Caco-2 (cell line): ENCODE data around the gene KIF13A. TPM values are rescaled to one million over a fixed set of nuclear protein-coding genes. Genes with fewer than 3 reads are reported as not detected.

ENCODE experiments used
- BruUV-seq: library from RNA; stranded (reverse); fragments of 400-500 nt; replicated peaks from 2 replicates; lab custom pipeline; 2021; lab: Mats Ljungman, UMichigan
- CTCF ChIA-PET: fragments of 300-600 bp; sonication (Branson Sonifier 250); formaldehyde crosslinking; loops from one replicate; lab custom pipeline; 2022; ENCODE audit warnings: antibody characterized with exemption; lab: Charles Lee
- POLR2A ChIA-PET: fragments of 300-600 bp; sonication (Branson Sonifier 250); formaldehyde crosslinking; loops from one replicate; lab custom pipeline; 2022; ENCODE audit warnings: antibody characterized with exemption; lab: Charles Lee
- DNase-seq, 2 experiments: peaks; one replicate each; pipeline versions ENCODE4 v3.0.0 to v3.0.0-alpha.2; 2020 to 2022
- H3K27me3 ChIP-seq: replicated peaks from 2 replicates; pipeline ENCODE4 v1.6.0; 2011; ENCODE audit warnings: low read length; ENCODE audit not compliant: control insufficient read depth, insufficient read depth
- H3K36me3 ChIP-seq: 2 replicates; pipeline ENCODE4 v1.5.1; 2011; ENCODE audit warnings: low read length; ENCODE audit not compliant: control insufficient read depth, insufficient read depth
- H3K4me1 ChIP-seq: fragments of 250-450 bp; sonication (Bioruptor Pico); 2 replicates; pipeline ENCODE4 v1.5.1; 2020; ENCODE audit warnings: mild to moderate bottlenecking
- H3K4me3 ChIP-seq: 2 replicates; pipeline ENCODE4 v1.5.1; 2011; ENCODE audit warnings: low read depth, mild to moderate bottlenecking, control low read depth, low read length
- H3K9me3 ChIP-seq: fragments of 250-450 bp; sonication (Bioruptor Pico); 2 replicates; pipeline ENCODE4 v1.5.1; 2020; ENCODE audit warnings: mild to moderate bottlenecking, moderate library complexity
- H3K27ac Mint-ChIP-seq: one replicate; pipeline ENCODE4 v1.8.0; 2022; ENCODE audit warnings: mixed read lengths; ENCODE audit not compliant: unreplicated experiment
- H3K27me3 Mint-ChIP-seq: one replicate; pipeline ENCODE4 v1.8.0; 2022; ENCODE audit warnings: mixed read lengths; ENCODE audit not compliant: insufficient read depth, unreplicated experiment
- H3K36me3 Mint-ChIP-seq: one replicate; pipeline ENCODE4 v1.8.0; 2022; ENCODE audit warnings: mild to moderate bottlenecking, mixed read lengths; ENCODE audit not compliant: insufficient read depth, unreplicated experiment
- H3K4me1 Mint-ChIP-seq: one replicate; pipeline ENCODE4 v1.8.0; 2022; ENCODE audit warnings: low read depth, mixed read lengths; ENCODE audit not compliant: unreplicated experiment
- H3K4me3 Mint-ChIP-seq: one replicate; pipeline ENCODE4 v1.8.0; 2022; ENCODE audit warnings: mild to moderate bottlenecking, moderate library complexity, mixed read lengths; ENCODE audit not compliant: unreplicated experiment
- H3K9me3 Mint-ChIP-seq: one replicate; pipeline ENCODE4 v1.8.0; 2022; ENCODE audit warnings: mixed read lengths; ENCODE audit not compliant: unreplicated experiment
- intact Hi-C: fragments of 100-400 bp; cut with micrococcal nuclease; formaldehyde crosslinking; loops from one replicate; pipeline ENCODE4 v1.10.0; 2022; ENCODE audit not compliant: unreplicated experiment
- total RNA-seq: library from RNA; stranded (reverse); gene quantifications from 2 replicates; pipeline ENCODE4 v1.2.3, GENCODE V29; 2022
- TF ChIP-seq, protein P1 (sequence below), 2 experiments: fragments of 200-600 bp in 1 of 2; IDR thresholded peaks; 1 replicate in 1 of 2; 2 replicates in 1 of 2; pipeline versions ENCODE4 v1.5.1 to v1.8.0; 2011 to 2022; ENCODE audit warnings: antibody characterized with exemption in 1 of 2, control low read depth in 1 of 2, inconsistent platforms in 1 of 2, low read depth in 1 of 2, low read length in 1 of 2, mild to moderate bottlenecking in 1 of 2, moderate library complexity in 1 of 2; ENCODE audit not compliant: insufficient read depth in 1 of 2, severe bottlenecking in 1 of 2, unreplicated experiment in 1 of 2

The KIF13A gene
- total RNA-seq, 1 experiment from 2014 or later: 13.8 TPM

DNA sequence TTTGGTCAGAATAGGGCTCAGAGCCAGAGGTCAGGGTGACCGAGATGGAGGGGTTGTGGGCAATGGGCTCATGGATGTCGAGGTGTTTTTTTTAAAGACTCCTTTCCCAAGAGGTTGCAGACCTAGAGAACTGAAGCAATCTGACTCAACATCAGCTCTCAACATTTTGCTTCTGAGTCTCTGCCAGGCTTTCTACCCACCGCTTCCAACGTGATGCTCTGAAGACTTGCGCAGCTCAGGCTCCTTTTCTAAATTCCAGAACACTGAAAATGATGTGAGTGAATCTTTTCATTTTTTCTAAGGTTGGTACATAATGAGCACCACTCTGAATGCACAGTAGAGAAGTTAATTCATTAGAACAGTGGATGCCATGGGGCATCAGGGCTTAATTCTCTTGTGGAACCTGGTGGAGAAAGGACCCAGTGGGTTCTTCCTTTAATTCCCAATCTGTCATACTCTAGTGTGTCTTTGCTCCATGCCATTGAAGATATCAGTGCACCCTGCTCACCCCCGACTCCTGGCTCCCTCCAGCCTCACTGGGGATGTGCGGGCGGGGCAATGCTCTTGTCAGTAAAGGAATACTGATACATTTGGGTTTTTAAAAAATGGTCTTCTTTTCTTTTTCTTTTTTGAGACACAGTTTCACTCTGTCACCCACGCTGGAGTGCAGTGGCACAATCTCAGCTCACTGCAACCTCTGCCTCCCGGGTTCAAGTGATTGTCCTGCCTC, 17.0 kb upstream of the KIF13A start:
- Mint-ChIP-seq H3K4me1 (no peaks in the 10 kb centered on the region), H3K27ac (no peak overlapping the region), H3K9me3 (no peaks in the 10 kb centered on the region), H3K36me3 (no peaks in the 10 kb centered on the region), H3K27me3 (no peaks in the 10 kb centered on the region), H3K4me3 (no peak overlapping the region)
- H3K36me3 ChIP-seq: no peaks in the 10 kb centered on the region
- DNase-seq: no peak
- H3K4me1 ChIP-seq: no peaks in the 10 kb centered on the region
- TF ChIP-seq, protein P1, sequence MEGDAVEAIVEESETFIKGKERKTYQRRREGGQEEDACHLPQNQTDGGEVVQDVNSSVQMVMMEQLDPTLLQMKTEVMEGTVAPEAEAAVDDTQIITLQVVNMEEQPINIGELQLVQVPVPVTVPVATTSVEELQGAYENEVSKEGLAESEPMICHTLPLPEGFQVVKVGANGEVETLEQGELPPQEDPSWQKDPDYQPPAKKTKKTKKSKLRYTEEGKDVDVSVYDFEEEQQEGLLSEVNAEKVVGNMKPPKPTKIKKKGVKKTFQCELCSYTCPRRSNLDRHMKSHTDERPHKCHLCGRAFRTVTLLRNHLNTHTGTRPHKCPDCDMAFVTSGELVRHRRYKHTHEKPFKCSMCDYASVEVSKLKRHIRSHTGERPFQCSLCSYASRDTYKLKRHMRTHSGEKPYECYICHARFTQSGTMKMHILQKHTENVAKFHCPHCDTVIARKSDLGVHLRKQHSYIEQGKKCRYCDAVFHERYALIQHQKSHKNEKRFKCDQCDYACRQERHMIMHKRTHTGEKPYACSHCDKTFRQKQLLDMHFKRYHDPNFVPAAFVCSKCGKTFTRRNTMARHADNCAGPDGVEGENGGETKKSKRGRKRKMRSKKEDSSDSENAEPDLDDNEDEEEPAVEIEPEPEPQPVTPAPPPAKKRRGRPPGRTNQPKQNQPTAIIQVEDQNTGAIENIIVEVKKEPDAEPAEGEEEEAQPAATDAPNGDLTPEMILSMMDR (IDR thresholded peaks at IDR 0.05; ENCODE audit: insufficient read depth in 1 of 2, low read depth in 1 of 2, low read length in 1 of 2, severe bottlenecking in 1 of 2, unreplicated experiment in 1 of 2): no peak
- no peaks in the 10 kb centered on the region; the same call in 1 of the 2 replicates for H3K27me3 ChIP-seq
- H3K9me3 ChIP-seq: no peaks in the 10 kb centered on the region
- ChIA-PET POLR2A (no interaction called here), CTCF (no interaction called here)
- no peak overlapping the region for H3K4me3 ChIP-seq
- no TSS peak for BruUV-seq
- intact Hi-C loops: no loop called here

DNA sequence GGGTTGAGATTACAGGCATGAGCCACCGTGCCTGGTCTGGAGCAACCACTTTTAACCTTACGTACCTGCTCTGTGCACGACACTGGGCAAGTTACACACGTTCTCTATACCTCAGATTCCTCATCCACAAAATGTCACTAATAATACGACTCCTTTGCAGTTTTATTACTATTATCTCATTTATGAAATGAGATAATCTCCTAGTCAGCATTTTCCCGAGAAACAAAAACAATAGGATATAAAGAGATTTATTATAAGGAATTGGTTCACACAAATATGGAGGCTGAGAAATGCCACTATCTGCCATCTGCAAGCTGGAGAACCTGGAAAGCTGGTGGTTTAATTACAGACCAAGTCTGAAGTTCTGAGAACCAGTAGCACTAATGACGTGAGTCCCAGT, 12.0 kb upstream of the KIF13A start:
- TF ChIP-seq, protein P1 (IDR thresholded peaks at IDR 0.05; ENCODE audit: insufficient read depth in 1 of 2, low read depth in 1 of 2, low read length in 1 of 2, severe bottlenecking in 1 of 2, unreplicated experiment in 1 of 2): no peak
- Histone ChIP-seq H3K4me1 (no peaks in the 10 kb centered on the region), H3K36me3 (no peaks in the 10 kb centered on the region), H3K4me3 (no peak overlapping the region), H3K9me3 (no peaks in the 10 kb centered on the region), H3K27me3 (no peaks in the 10 kb centered on the region)
- no peaks in the 10 kb centered on the region for H3K9me3 Mint-ChIP-seq
- DNase-seq: no peak
- ChIA-PET CTCF (no interaction called here), POLR2A (no interaction called here)
- H3K36me3 Mint-ChIP-seq: no peaks in the 10 kb centered on the region
- H3K27me3 Mint-ChIP-seq: peaks cover 3% of the 10 kb centered on the region
- intact Hi-C loops: no loop called here
- no peaks in the 10 kb centered on the region for H3K4me1 Mint-ChIP-seq
- no TSS peak for BruUV-seq
- no peak overlapping the region for H3K4me3 Mint-ChIP-seq
- H3K27ac Mint-ChIP-seq: no peak overlapping the region

DNA sequence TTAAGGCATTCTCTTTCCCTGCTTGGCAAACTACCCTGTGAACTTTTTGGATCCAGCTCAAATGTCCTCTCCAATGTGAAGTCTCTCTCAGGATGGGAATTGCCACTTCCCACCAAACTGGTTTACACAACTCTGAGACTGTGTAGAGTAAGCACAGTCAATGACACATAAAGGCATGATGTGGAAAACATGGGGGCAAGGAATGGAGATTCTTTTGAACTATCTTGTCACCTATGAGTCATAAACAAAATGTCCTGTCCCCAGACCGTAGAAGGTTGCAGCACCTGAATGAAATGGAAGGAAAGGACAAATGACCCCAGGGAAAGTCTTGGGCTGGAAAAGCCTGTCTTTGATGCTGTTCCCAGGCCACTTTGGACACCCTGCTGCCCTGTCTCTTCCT, 11.0 kb upstream of the KIF13A start:
- Histone ChIP-seq H3K9me3 (no peaks in the 10 kb centered on the region), H3K36me3 (no peaks in the 10 kb centered on the region), H3K4me3 (no peak overlapping the region), H3K4me1 (no peaks in the 10 kb centered on the region), H3K27me3 (no peaks in the 10 kb centered on the region)
- Mint-ChIP-seq H3K36me3 (no peaks in the 10 kb centered on the region), H3K9me3 (no peaks in the 10 kb centered on the region), H3K4me3 (no peak overlapping the region), H3K4me1 (no peaks in the 10 kb centered on the region), H3K27me3 (peaks cover 3% of the 10 kb centered on the region), H3K27ac (no peak overlapping the region)
- DNase-seq: no peak
- CTCF ChIA-PET: no interaction called here
- TF ChIP-seq, protein P1 (IDR thresholded peaks at IDR 0.05; ENCODE audit: insufficient read depth in 1 of 2, low read depth in 1 of 2, low read length in 1 of 2, severe bottlenecking in 1 of 2, unreplicated experiment in 1 of 2): no peak
- BruUV-seq: no TSS peak
- intact Hi-C loops: no loop called here
- POLR2A ChIA-PET: no interaction called here
